Esophagus muscularis mucosa (tissue), 4 donors: ENCODE measurements around the gene SLC26A5.

Source experiments
- CTCF ChIP-seq, 3 experiments: fragments of 200-600 bp in 2 of 3; fragments of 450-650 bp in 1 of 3; sonication (generic) in 2 of 3; IDR thresholded peaks; one replicate each; pipeline ENCODE4 v1.5.1; 2017 to 2019; ENCODE audit warnings: antibody characterized with exemption in 3 of 3, mild to moderate bottlenecking in 2 of 3, moderate library complexity in 1 of 3
- EP300 ChIP-seq: sonication (generic); formaldehyde crosslinking; IDR thresholded peaks from one replicate; pipeline ENCODE4 v1.6.1; 2017; ENCODE audit warnings: antibody characterized with exemption
- POLR2A ChIP-seq: fragments of 450-650 bp; IDR thresholded peaks from one replicate; pipeline ENCODE4 v1.6.1; 2017; ENCODE audit warnings: antibody characterized with exemption, moderate library complexity, mild to moderate bottlenecking, low read depth
- POLR2AphosphoS5 ChIP-seq, 2 donors: sonication (generic); formaldehyde crosslinking; IDR thresholded peaks; one replicate each; pipeline ENCODE4 v1.6.1; 2017; ENCODE audit warnings: antibody characterized with exemption in 2 of 2

- TF ChIP-seq CTCF (IDR thresholded peaks at IDR 0.05) (no peak), POLR2A (no peak), EP300 (no peak), POLR2AphosphoS5 (IDR thresholded peaks at IDR 0.05) (no peak)
These were observed 51.4 kb downstream of the SLC26A5 start for GRCh38 chr7:103394566-103394965.
